H1 (cell line): Measurements from ENCODE around the gene FBN1. TPM values are rescaled to one million over a fixed set of nuclear protein-coding genes. Genes with fewer than 3 reads are reported as not detected.

Experiments
- CTCF ChIA-PET: fragments of 300-600 bp; sonication (Branson Sonifier 250); formaldehyde crosslinking; loops from one replicate; lab custom pipeline; 2021; ENCODE audit not compliant: partially characterized antibody; lab: Charles Lee
- POLR2A ChIA-PET: fragments of 300-600 bp; sonication (Branson Sonifier 250); formaldehyde crosslinking; loops from one replicate; lab custom pipeline; 2021; ENCODE audit warnings: inconsistent platforms; ENCODE audit not compliant: partially characterized antibody; lab: Charles Lee
- DNase-seq, 2 experiments: peaks; one replicate each; pipeline versions ENCODE4 v3.0.0 to v3.0.0-alpha.2; 2010 to 2022; ENCODE audit warnings: low spot score in 2 of 2, low read depth in 1 of 2, mixed read lengths in 1 of 2
- FAIRE-seq: peaks from 2 replicates; lab custom pipeline; 2011; peaks lifted over from hg19 to GRCh38; lab: Jason Lieb, UNC
- H2AFZ ChIP-seq: 2 replicates; pipeline ENCODE4 v1.8.1; 2012; ENCODE audit warnings: low read length, inconsistent platforms
- H2AK5ac ChIP-seq: 2 replicates; pipeline ENCODE4 v1.6.1; 2013; ENCODE audit warnings: low read depth, low read length
- H2BK120ac ChIP-seq: replicated peaks from 2 replicates; pipeline ENCODE3; 2013; ENCODE audit warnings: low read depth, low read length, inconsistent platforms
- H2BK12ac ChIP-seq: 2 replicates; pipeline ENCODE4 v1.6.1; 2013; ENCODE audit warnings: low read depth, low read length
- H2BK15ac ChIP-seq: 2 replicates; pipeline ENCODE4 v1.6.1; 2013; ENCODE audit warnings: low read length
- H2BK20ac ChIP-seq: 2 replicates; pipeline ENCODE4 v1.6.1; 2013; ENCODE audit warnings: low read length
- H2BK5ac ChIP-seq: 2 replicates; pipeline ENCODE4 v1.6.1; 2013; ENCODE audit warnings: low read depth, low read length
- H3K14ac ChIP-seq: 2 replicates; pipeline ENCODE4 v1.6.1; 2013; ENCODE audit warnings: inconsistent platforms; ENCODE audit not compliant: insufficient read length
- H3K18ac ChIP-seq: 2 replicates; pipeline ENCODE4 v1.6.1; 2013; ENCODE audit warnings: low read length; ENCODE audit errors: extremely low read depth
- H3K23ac ChIP-seq: 2 replicates; pipeline ENCODE4 v1.6.1; 2013; ENCODE audit warnings: inconsistent platforms; ENCODE audit not compliant: insufficient read length
- H3K23me2 ChIP-seq: 2 replicates; pipeline ENCODE4 v1.6.1; 2013; ENCODE audit warnings: low read depth, low read length
- H3K27ac ChIP-seq: 2 replicates; pipeline ENCODE4 v1.6.1; 2011; ENCODE audit warnings: low read depth, low read length, inconsistent platforms
- H3K27me3 ChIP-seq, 4 experiments: replicated peaks in 1 of 4; 1 replicate in 1 of 4; 2 replicates in 3 of 4; pipeline versions ENCODE4 v1.6.1 to v1.8.1; 2011 to 2013; ENCODE audit warnings: low read length in 3 of 4, mild to moderate bottlenecking in 3 of 4, inconsistent platforms in 2 of 4, mixed read lengths in 2 of 4, moderate library complexity in 1 of 4; ENCODE audit not compliant: control insufficient read depth in 3 of 4, insufficient read depth in 3 of 4; ENCODE audit errors: extremely low read depth in 1 of 4
- H3K36me3 ChIP-seq, 4 experiments: 2 replicates each; pipeline versions ENCODE4 v1.6.1 to v1.8.1; 2011 to 2013; ENCODE audit warnings: mild to moderate bottlenecking in 4 of 4, low read length in 3 of 4, moderate library complexity in 2 of 4, control low read depth in 1 of 4, inconsistent platforms in 1 of 4; ENCODE audit not compliant: insufficient read depth in 4 of 4, control insufficient read depth in 2 of 4
- H3K4ac ChIP-seq: replicated peaks from 2 replicates; pipeline ENCODE3; 2013; ENCODE audit warnings: low read length, low read depth, mixed read lengths, inconsistent platforms; ENCODE audit not compliant: insufficient read length
- H3K4me1 ChIP-seq, 4 experiments: replicated peaks in 1 of 4; 1 replicate in 1 of 4; 2 replicates in 3 of 4; pipeline versions ENCODE4 v1.6.1 to v1.8.1; 2011 to 2013; ENCODE audit warnings: low read length in 3 of 4, inconsistent platforms in 2 of 4, mixed read lengths in 1 of 4; ENCODE audit not compliant: insufficient read depth in 4 of 4, control insufficient read depth in 3 of 4
- H3K4me2 ChIP-seq, 2 experiments: 2 replicates each; pipeline versions ENCODE4 v1.6.1 to v1.8.1; 2011 to 2013; ENCODE audit warnings: low read depth in 2 of 2, low read length in 2 of 2, control low read depth in 1 of 2, inconsistent platforms in 1 of 2, mild to moderate bottlenecking in 1 of 2; ENCODE audit not compliant: insufficient read depth in 1 of 2
- H3K4me3 ChIP-seq, 4 experiments: fragments of 200-600, 300-600 bp in 1 of 4; sonication (generic), shearing (Covaris generic), sonication (Bioruptor Twin) in 1 of 4; 2 replicates each; pipeline versions ENCODE4 v1.5.1 to v1.8.1; 2011 to 2016; ENCODE audit warnings: low read length in 4 of 4, low read depth in 3 of 4, control low read depth in 2 of 4, inconsistent platforms in 2 of 4, mild to moderate bottlenecking in 2 of 4, mixed read lengths in 1 of 4, moderate library complexity in 1 of 4; ENCODE audit not compliant: insufficient read depth in 2 of 4; ENCODE audit errors: extremely low read depth in 1 of 4
- H3K56ac ChIP-seq: replicated peaks from 2 replicates; pipeline ENCODE3; 2013; ENCODE audit warnings: low read depth, mild to moderate bottlenecking, mixed read lengths, low read length, inconsistent platforms; ENCODE audit not compliant: insufficient read length
- H3K79me1 ChIP-seq: 2 replicates; pipeline ENCODE4 v1.6.1; 2013; ENCODE audit warnings: low read depth, low read length, control low read depth
- H3K79me2 ChIP-seq, 2 experiments: 2 replicates each; pipeline versions ENCODE4 v1.6.1 to v1.8.1; 2012 to 2013; ENCODE audit warnings: low read length in 2 of 2, mild to moderate bottlenecking in 2 of 2, inconsistent platforms in 1 of 2; ENCODE audit not compliant: insufficient read depth in 2 of 2, control insufficient read depth in 1 of 2
- H3K9ac ChIP-seq, 4 experiments: replicated peaks in 1 of 4; 1 replicate in 1 of 4; 2 replicates in 3 of 4; pipeline versions ENCODE4 v1.6.1 to v1.8.1; 2011 to 2013; ENCODE audit warnings: low read depth in 3 of 4, low read length in 3 of 4, control low read depth in 2 of 4, mild to moderate bottlenecking in 2 of 4, moderate library complexity in 2 of 4, inconsistent platforms in 1 of 4; ENCODE audit errors: extremely low read depth in 1 of 4
- H3K9me3 ChIP-seq, 2 experiments: 2 replicates each; pipeline versions ENCODE4 v1.6.1 to v1.8.1; 2012 to 2013; ENCODE audit warnings: mild to moderate bottlenecking in 2 of 2, moderate library complexity in 2 of 2, control low read depth in 1 of 2, inconsistent platforms in 1 of 2, low read depth in 1 of 2, low read length in 1 of 2, mixed read lengths in 1 of 2; ENCODE audit not compliant: insufficient read depth in 2 of 2
- H4K20me1 ChIP-seq, 2 experiments: replicated peaks in 1 of 2; 2 replicates each; pipeline versions ENCODE3 to v1.8.1; 2011 to 2013; ENCODE audit warnings: inconsistent platforms in 2 of 2, low read length in 2 of 2, mild to moderate bottlenecking in 1 of 2; ENCODE audit not compliant: insufficient read depth in 2 of 2, control insufficient read depth in 1 of 2
- H4K5ac ChIP-seq: 2 replicates; pipeline ENCODE4 v1.6.1; 2013; ENCODE audit warnings: low read length, low read depth, mixed read lengths, inconsistent platforms; ENCODE audit not compliant: insufficient read length
- H4K8ac ChIP-seq: 2 replicates; pipeline ENCODE4 v1.8.0; 2013; ENCODE audit warnings: mild to moderate bottlenecking, moderate library complexity, low read length, inconsistent platforms; ENCODE audit not compliant: insufficient read depth; ENCODE audit errors: extremely low read depth
- H4K91ac ChIP-seq: replicated peaks from 2 replicates; pipeline ENCODE3; 2013; ENCODE audit warnings: low read length, mixed read lengths, inconsistent platforms; ENCODE audit not compliant: insufficient read length
- BACH1 ChIP-seq: IDR thresholded peaks from 2 replicates; pipeline ENCODE4 v1.6.1; 2012; ENCODE audit warnings: low read length, improper control_type of control experiment
- CEBPB ChIP-seq: IDR thresholded peaks from 2 replicates; pipeline ENCODE4 v1.6.1; 2012; ENCODE audit warnings: low read depth, low read length
- CTBP2 ChIP-seq: IDR thresholded peaks from 2 replicates; pipeline ENCODE4 v1.7.0; 2011; ENCODE audit warnings: borderline replicate concordance, mild to moderate bottlenecking, moderate library complexity, mixed read lengths, low read length; ENCODE audit not compliant: insufficient read depth, insufficient read length
- EGR1 ChIP-seq: IDR thresholded peaks from 2 replicates; pipeline ENCODE4 v1.6.1; 2011; ENCODE audit warnings: low read depth, low read length, borderline replicate concordance
- FOSL1 ChIP-seq: IDR thresholded peaks from 2 replicates; pipeline ENCODE4 v1.6.1; 2011; ENCODE audit warnings: mild to moderate bottlenecking, low read depth, low read length, moderate library complexity; ENCODE audit not compliant: insufficient read depth
- GABPA ChIP-seq: IDR thresholded peaks from 2 replicates; pipeline ENCODE4 v1.6.1; 2011; ENCODE audit warnings: mild to moderate bottlenecking, low read length, moderate library complexity, borderline replicate concordance; ENCODE audit not compliant: insufficient read depth
- HDAC6 ChIP-seq: IDR thresholded peaks from one replicate; pipeline ENCODE4 v1.7.1; 2012; ENCODE audit warnings: low read depth, mild to moderate bottlenecking, inconsistent platforms, low read length, moderate library complexity
- JUN ChIP-seq: IDR thresholded peaks from 2 replicates; pipeline ENCODE4 v1.6.1; 2011; ENCODE audit warnings: low read depth, mild to moderate bottlenecking, improper control_type of control experiment, low read length
- RBBP5 ChIP-seq: IDR thresholded peaks from 2 replicates; pipeline ENCODE4 v1.7.1; 2012; ENCODE audit warnings: low read depth, mild to moderate bottlenecking, inconsistent platforms, low read length, moderate library complexity, borderline replicate concordance
- RXRA ChIP-seq: IDR thresholded peaks from 2 replicates; pipeline ENCODE4 v1.6.1; 2011; ENCODE audit warnings: low read depth, mild to moderate bottlenecking, low read length, moderate library complexity; ENCODE audit not compliant: insufficient read depth
- SAP30 ChIP-seq: fragments of 300-600 bp; sonication (generic); IDR thresholded peaks from 2 replicates; pipeline ENCODE4 v1.7.1; 2012; ENCODE audit warnings: low read length, moderate library complexity, mild to moderate bottlenecking, inconsistent platforms; ENCODE audit not compliant: insufficient read depth, insufficient replicate concordance
- SIRT6 ChIP-seq: IDR thresholded peaks from one replicate; pipeline ENCODE4 v1.7.1; 2012; ENCODE audit warnings: low read length, inconsistent platforms
- SP4 ChIP-seq: IDR thresholded peaks from 2 replicates; pipeline ENCODE4 v1.6.1; 2012; ENCODE audit warnings: low read length, inconsistent platforms
- TAF1 ChIP-seq: IDR thresholded peaks from 2 replicates; pipeline ENCODE4 v1.6.1; 2011; ENCODE audit warnings: mild to moderate bottlenecking, low read depth, low read length
- YY1 ChIP-seq: IDR thresholded peaks from 2 replicates; pipeline ENCODE4 v1.6.1; 2011; ENCODE audit warnings: low read depth, mild to moderate bottlenecking, low read length
- WGBS, 2 experiments: shearing (Covaris generic) in 1 of 2; methylation state at CpG; one replicate each; pipeline versions ENCODE4 v1.1.6 to v1.1.7; 2013 to 2015; ENCODE audit warnings: low lambda C conversion rate in 2 of 2, mixed read lengths in 2 of 2, inconsistent platforms in 1 of 2, low coverage in 1 of 2, missing lambda C conversion rate in 1 of 2; ENCODE audit not compliant: insufficient replicate concordance in 2 of 2, insufficient coverage in 1 of 2, insufficient read length in 1 of 2; ENCODE audit errors: extremely low coverage in 1 of 2, missing lambda C conversion rate in 1 of 2; 5-methylcytosine and 5-hydroxymethylcytosine counted together
- polyA plus RNA-seq, 7 experiments: library from polyadenylated mRNA; depleted of rRNA in 3 of 7; stranded (reverse) in 5 of 7; unstranded in 2 of 7; fragments of >200 nt in 5 of 7; fragments of 200-250 nt in 2 of 7; gene quantifications; 1 replicate in 5 of 7; 2 replicates in 1 of 7; 4 replicates in 1 of 7; pipeline versions ENCODE4 v1.2.1 to v1.2.3, GENCODE V29; 2011 to 2013; ENCODE audit warnings: missing spikeins in 2 of 7, mixed read lengths in 2 of 7
- total RNA-seq: library from RNA; stranded (reverse); fragmentation: NEBNext Ultra II Directional; extraction: Animal tissue kit (Norgen Biotek cat#: 25700); gene quantifications from 2 replicates; pipeline ENCODE4 v1.2.1, GENCODE V29; 2021

The FBN1 gene
- total and polyA plus RNA-seq, 2 of the 8 experiments (the other 6 are each of a cell fraction or from before 2014, with no cell fraction given): 3.0 to 4.0 TPM

DNA sequence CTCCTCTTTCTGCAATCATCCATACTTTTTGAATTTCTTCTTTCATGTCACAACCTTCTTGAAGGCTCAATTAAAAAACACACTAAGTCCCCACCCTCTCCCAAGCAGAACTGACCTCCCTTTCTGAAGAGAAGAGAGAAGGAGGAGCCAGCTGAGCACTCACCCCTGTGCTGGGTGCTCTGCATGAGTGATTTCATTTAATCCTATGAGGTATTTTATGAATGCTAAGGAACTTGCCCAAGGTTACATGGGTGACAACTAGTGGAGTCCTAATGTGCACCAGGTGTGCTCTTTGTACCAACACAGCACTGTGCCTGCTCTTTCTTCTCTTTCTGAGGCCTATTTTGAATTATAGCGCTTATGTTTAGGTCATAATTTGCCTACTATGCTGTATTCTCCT lies 178.7 kb downstream of the FBN1 start:
- Histone ChIP-seq H3K4me1 (no peaks in the 10 kb centered on the region), H3K9me3 (no peaks in the 10 kb centered on the region), H3K4me2 (no peak overlapping the region), H4K5ac (no peak overlapping the region), H3K36me3 (0 out of 8 replicates have a peak, but pooled peaks cover 0 to 2% (median 0%) of the 10 kb centered on the region in 4 experiments), H3K79me2 (no peaks in the 10 kb centered on the region), H3K9ac (no peak overlapping the region), H3K4ac (no peak overlapping the region), H3K79me1 (no peaks in the 10 kb centered on the region), H3K27ac (no peak overlapping the region), H4K8ac (no peak overlapping the region), H4K91ac (no peak overlapping the region), H2BK5ac (no peak overlapping the region), H3K27me3 (no peaks in the 10 kb centered on the region), H2AFZ (no peak overlapping the region), H4K20me1 (no peaks in the 10 kb centered on the region), H2AK5ac (no peak overlapping the region), H3K56ac (no peak overlapping the region), H2BK12ac (no peak overlapping the region), H2BK20ac (no peak overlapping the region), H3K23ac (no peak overlapping the region), H3K14ac (no peak overlapping the region), H3K4me3 (no peak overlapping the region), H2BK120ac (no peak overlapping the region), H3K18ac (no peak overlapping the region), H2BK15ac (no peak overlapping the region), H3K23me2 (no peaks in the 10 kb centered on the region)
- CTCF ChIA-PET: no interaction called here
- FAIRE-seq: no peak
- POLR2A ChIA-PET: no interaction called here
- DNase-seq: no peak
- WGBS, 2 experiments: 95% methylated on average over 1 of the region's 1 CpG; no CpG with 5 or more reads in 1 of the 2 experiments
- TF ChIP-seq BACH1 (no peak), SIRT6 (no peak), RXRA (no peak), RBBP5 (no peak), SP4 (no peak), SAP30 (no peak), YY1 (no peak), FOSL1 (no peak), CTBP2 (no peak), CEBPB (no peak), HDAC6 (no peak), JUN (no peak), TAF1 (no peak), GABPA (no peak), EGR1 (no peak)
